ENCODE results near the gene LCE2D. TPM values are rescaled to one million over a fixed set of nuclear protein-coding genes. Genes with fewer than 3 reads are reported as not detected.
"Not testable (repeated sequence)": the region's sequence is repeated elsewhere in the genome, so short reads cannot be mapped to it uniquely, and the experiment has no call there.

LCE2D gene
- total RNA-seq, 1 donor from 2014 or later = not detected

GRCh38 chr1:152673016-152673415, 9.8 kb downstream of the LCE2D start:
- TF ChIP-seq CTCF (IDR thresholded peaks at IDR 0.05; ENCODE audit: insufficient read depth, low read length, poor library complexity, severe bottlenecking) = no peak
- no peak for DNase-seq (ENCODE audit: low read depth)
- no peaks in the 10 kb centered on the region for H3K36me3 ChIP-seq (ENCODE audit: control insufficient read depth, insufficient read depth, low read length)
- H3K27me3 ChIP-seq (ENCODE audit: control insufficient read depth, insufficient read depth, low read length) = no peaks in the 10 kb centered on the region
- H3K4me3 ChIP-seq (ENCODE audit: low read depth, low read length) = no peak overlapping the region

GRCh38 chr1:152674983-152675382, 11.8 kb downstream of the LCE2D start, which contains the start of gene LCE2C:
LCE2C (plus strand) TSS chr1:152675279; CDS start chr1:152676016, 737 bp downstream.
- not testable (repeated sequence) for H3K4me3 ChIP-seq (ENCODE audit: low read depth, low read length); H3K27me3 ChIP-seq (ENCODE audit: control insufficient read depth, insufficient read depth, low read length); DNase-seq (ENCODE audit: low read depth); H3K36me3 ChIP-seq (ENCODE audit: control insufficient read depth, insufficient read depth, low read length)

GRCh38 chr1:152679459-152679858, 16.3 kb downstream of the LCE2D start:
- DNase-seq (ENCODE audit: low read depth) = no peak
- Histone ChIP-seq H3K27me3 (ENCODE audit: control insufficient read depth, insufficient read depth, low read length) (no peaks in the 10 kb centered on the region), H3K36me3 (ENCODE audit: control insufficient read depth, insufficient read depth, low read length) (no peaks in the 10 kb centered on the region), H3K4me3 (ENCODE audit: low read depth, low read length) (no peak overlapping the region)
- no peak for TF ChIP-seq CTCF (IDR thresholded peaks at IDR 0.05; ENCODE audit: insufficient read depth, low read length, poor library complexity, severe bottlenecking)

- Histone ChIP-seq H3K4me3 (ENCODE audit: low read depth, low read length) (no peak overlapping the region), H3K27me3 (ENCODE audit: control insufficient read depth, insufficient read depth, low read length) (no peaks in the 10 kb centered on the region), H3K36me3 (ENCODE audit: control insufficient read depth, insufficient read depth, low read length) (no peaks in the 10 kb centered on the region)
- DNase-seq (ENCODE audit: low read depth) = no peak
- TF ChIP-seq CTCF (IDR thresholded peaks at IDR 0.05; ENCODE audit: insufficient read depth, low read length, poor library complexity, severe bottlenecking) = no peak
Measured at GRCh38 chr1:152681616-152682015, 18.4 kb downstream of the LCE2D start.

GRCh38 chr1:152683846-152684245, 20.7 kb downstream of the LCE2D start:
- Histone ChIP-seq H3K4me3 (ENCODE audit: low read depth, low read length) (no peak overlapping the region), H3K27me3 (ENCODE audit: control insufficient read depth, insufficient read depth, low read length) (no peaks in the 10 kb centered on the region), H3K36me3 (ENCODE audit: control insufficient read depth, insufficient read depth, low read length) (no peaks in the 10 kb centered on the region)
- no peak for DNase-seq (ENCODE audit: low read depth)
- TF ChIP-seq CTCF (IDR thresholded peaks at IDR 0.05; ENCODE audit: insufficient read depth, low read length, poor library complexity, severe bottlenecking) = no peak

GRCh38 chr1:152685823-152686222, 22.6 kb downstream of the LCE2D start, which contains the start of gene LCE2B:
LCE2B (plus strand) TSS chr1:152686123; CDS start chr1:152686844, 721 bp downstream.
- DNase-seq (ENCODE audit: low read depth); H3K36me3 ChIP-seq (ENCODE audit: control insufficient read depth, insufficient read depth, low read length); H3K4me3 ChIP-seq (ENCODE audit: low read depth, low read length); H3K27me3 ChIP-seq (ENCODE audit: control insufficient read depth, insufficient read depth, low read length): not testable (repeated sequence)

All from kidney epithelial cell (primary cell).